Measurements from ENCODE around the gene KLF6.
A peak's percentile ranks its signal among the peaks of the same experiment; 100 is the strongest.
"Not testable (repeated sequence)": the region's sequence is repeated elsewhere in the genome, so short reads cannot be mapped to it uniquely, and the experiment has no call there.

KLF6 gene

GRCh38 chr10:3756360-3756740, 28.7 kb downstream of the KLF6 start:
- DNase-seq (ENCODE audit: low spot score) = no peak

- DNase-seq (ENCODE audit: low spot score) = no peak
Measured at GRCh38 chr10:3755440-3756359, 29.3 kb downstream of the KLF6 start.

- peak; percentile 77 for DNase-seq (ENCODE audit: low spot score)
Measured at GRCh38 chr10:3754727-3755439, 30.1 kb downstream of the KLF6 start.

GRCh38 chr10:3750854-3751253, 34.2 kb downstream of the KLF6 start:
- no peak for DNase-seq (ENCODE audit: low spot score)

- DNase-seq (ENCODE audit: low spot score) = peak; percentile 50
Measured at GRCh38 chr10:3750006-3750816, 34.8 kb downstream of the KLF6 start.

GRCh38 chr10:3749600-3749999, 35.4 kb downstream of the KLF6 start:
- peak; percentile 81 for DNase-seq (ENCODE audit: low spot score)

GRCh38 chr10:3749011-3749410, 36.0 kb downstream of the KLF6 start:
- DNase-seq (ENCODE audit: low spot score) = no peak

GRCh38 chr10:3748484-3748883, 36.5 kb downstream of the KLF6 start:
- no peak for DNase-seq (ENCODE audit: low spot score)

- no peak for DNase-seq (ENCODE audit: low spot score)
Measured at GRCh38 chr10:3747984-3748383, 37.0 kb downstream of the KLF6 start.

- no peak for DNase-seq (ENCODE audit: low spot score)
Measured at GRCh38 chr10:3747248-3747960, 37.6 kb downstream of the KLF6 start.

- no peak for DNase-seq (ENCODE audit: low spot score)
Measured at GRCh38 chr10:3746634-3747033, 38.4 kb downstream of the KLF6 start.

- no peak for DNase-seq (ENCODE audit: low spot score)
Measured at GRCh38 chr10:3745521-3745920, 39.5 kb downstream of the KLF6 start.

- DNase-seq (ENCODE audit: low spot score) = peak; percentile 32
Measured at GRCh38 chr10:3741688-3742461, 43.1 kb downstream of the KLF6 start.

GRCh38 chr10:3740157-3740871, 44.7 kb downstream of the KLF6 start:
- DNase-seq (ENCODE audit: low spot score) = peak; percentile 65

GRCh38 chr10:3738855-3739350, 46.1 kb downstream of the KLF6 start:
- no peak for DNase-seq (ENCODE audit: low spot score)

- no peak for DNase-seq (ENCODE audit: low spot score)
Measured at GRCh38 chr10:3737864-3738263, 47.1 kb downstream of the KLF6 start.

GRCh38 chr10:3735175-3735574, 49.8 kb downstream of the KLF6 start:
- DNase-seq (ENCODE audit: low spot score) = no peak

- no peak for DNase-seq (ENCODE audit: low spot score)
Measured at GRCh38 chr10:3734111-3734510, 50.9 kb downstream of the KLF6 start.

- DNase-seq (ENCODE audit: low spot score) = not testable (repeated sequence)
Measured at GRCh38 chr10:3732183-3732582, 52.8 kb downstream of the KLF6 start.

- DNase-seq (ENCODE audit: low spot score) = no peak
Measured at GRCh38 chr10:3729397-3729976, 55.5 kb downstream of the KLF6 start.
